ENCODE measurements around the gene FREY1. TPM values are rescaled to one million over a fixed set of nuclear protein-coding genes. Genes with fewer than 3 reads are reported as not detected.

FREY1 gene
- total RNA-seq, 1 donor from 2014 or later: 1.3 TPM

DNA sequence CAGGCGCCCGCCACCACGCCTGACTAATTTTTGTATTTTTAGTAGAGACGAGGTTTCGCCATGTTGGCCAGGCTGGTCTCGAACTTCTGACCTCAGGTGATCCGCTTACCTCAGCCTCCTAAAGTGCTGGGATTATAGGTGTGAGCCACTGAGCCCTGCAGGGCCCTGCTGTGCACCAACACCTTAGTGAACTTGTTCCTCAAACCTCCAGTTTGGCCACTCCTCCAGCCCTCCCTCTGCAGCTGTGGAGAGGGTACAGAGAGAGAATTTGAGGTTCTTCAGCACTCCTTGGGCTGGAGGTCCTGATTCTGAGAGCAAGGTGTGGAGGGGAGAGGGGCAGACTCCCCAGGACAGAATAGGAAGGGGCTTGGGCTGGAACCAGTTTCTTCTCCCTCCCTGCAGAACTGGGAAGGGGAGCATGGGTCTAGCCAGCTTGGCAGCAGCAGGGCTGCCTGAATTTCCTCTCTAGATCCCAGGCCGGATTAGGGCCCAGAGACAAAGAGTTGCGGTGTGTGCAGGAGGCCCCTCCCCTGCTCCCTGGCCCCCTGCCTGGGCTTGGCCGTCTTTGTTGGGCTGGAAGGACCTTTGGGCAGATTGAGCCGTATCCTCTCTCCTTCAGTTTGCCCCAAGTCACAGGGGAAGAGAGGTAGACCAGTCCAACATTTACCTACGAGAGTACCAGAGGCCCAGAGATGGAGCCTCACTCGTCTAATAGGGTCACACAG is 12.9 kb upstream of the FREY1 start:
- FAIRE-seq (no peak), DNase-seq (ENCODE audit: low read depth) (no peak)
- Histone ChIP-seq H3K36me3 (ENCODE audit: control insufficient read depth, insufficient read depth, low read length) (peaks cover 7% of the 10 kb centered on the region), H3K4me3 (ENCODE audit: low read depth, low read length) (no peak overlapping the region), H3K27me3 (ENCODE audit: control insufficient read depth, insufficient read depth, low read length) (no peaks in the 10 kb centered on the region)
- TF ChIP-seq, protein P1, sequence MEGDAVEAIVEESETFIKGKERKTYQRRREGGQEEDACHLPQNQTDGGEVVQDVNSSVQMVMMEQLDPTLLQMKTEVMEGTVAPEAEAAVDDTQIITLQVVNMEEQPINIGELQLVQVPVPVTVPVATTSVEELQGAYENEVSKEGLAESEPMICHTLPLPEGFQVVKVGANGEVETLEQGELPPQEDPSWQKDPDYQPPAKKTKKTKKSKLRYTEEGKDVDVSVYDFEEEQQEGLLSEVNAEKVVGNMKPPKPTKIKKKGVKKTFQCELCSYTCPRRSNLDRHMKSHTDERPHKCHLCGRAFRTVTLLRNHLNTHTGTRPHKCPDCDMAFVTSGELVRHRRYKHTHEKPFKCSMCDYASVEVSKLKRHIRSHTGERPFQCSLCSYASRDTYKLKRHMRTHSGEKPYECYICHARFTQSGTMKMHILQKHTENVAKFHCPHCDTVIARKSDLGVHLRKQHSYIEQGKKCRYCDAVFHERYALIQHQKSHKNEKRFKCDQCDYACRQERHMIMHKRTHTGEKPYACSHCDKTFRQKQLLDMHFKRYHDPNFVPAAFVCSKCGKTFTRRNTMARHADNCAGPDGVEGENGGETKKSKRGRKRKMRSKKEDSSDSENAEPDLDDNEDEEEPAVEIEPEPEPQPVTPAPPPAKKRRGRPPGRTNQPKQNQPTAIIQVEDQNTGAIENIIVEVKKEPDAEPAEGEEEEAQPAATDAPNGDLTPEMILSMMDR (IDR thresholded peaks at IDR 0.05; ENCODE audit: insufficient read depth, low read length, severe bottlenecking): no peak

DNA sequence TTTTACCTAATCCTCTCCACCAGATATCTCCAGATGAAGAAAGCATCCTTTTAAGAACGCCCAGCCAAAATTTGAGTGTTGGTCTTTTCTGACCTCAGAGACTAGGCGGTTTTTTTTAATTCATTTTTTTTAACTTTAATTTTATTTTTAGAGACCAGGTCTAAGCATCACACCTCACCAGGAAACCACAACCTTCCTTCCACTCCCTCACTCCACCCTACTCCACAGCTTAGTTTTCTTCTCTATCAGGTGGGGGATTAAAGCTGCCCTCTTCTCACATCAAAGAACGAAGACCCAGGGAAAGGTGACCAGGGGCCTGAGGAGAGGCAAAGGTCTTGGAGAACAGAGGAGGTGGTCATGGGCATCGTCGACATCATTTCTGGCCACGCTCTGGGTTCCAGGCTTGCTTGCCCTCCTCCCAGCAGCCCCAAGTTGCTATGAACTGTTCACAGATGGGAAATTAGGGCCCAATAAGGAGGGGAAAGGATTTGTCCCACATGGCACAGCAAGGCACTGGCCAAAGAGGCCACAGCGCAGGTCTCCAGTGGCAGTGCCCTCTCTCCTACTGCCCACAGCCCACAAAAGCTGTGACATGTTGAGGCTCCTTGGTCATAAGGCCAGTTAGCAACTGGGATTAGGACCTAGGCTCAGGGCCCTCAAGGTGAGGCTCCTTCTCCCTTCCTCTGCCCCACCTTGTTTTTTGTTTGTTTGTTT is 12.0 kb upstream of the FREY1 start:
- no peak for FAIRE-seq
- DNase-seq (ENCODE audit: low read depth): no peak

DNA sequence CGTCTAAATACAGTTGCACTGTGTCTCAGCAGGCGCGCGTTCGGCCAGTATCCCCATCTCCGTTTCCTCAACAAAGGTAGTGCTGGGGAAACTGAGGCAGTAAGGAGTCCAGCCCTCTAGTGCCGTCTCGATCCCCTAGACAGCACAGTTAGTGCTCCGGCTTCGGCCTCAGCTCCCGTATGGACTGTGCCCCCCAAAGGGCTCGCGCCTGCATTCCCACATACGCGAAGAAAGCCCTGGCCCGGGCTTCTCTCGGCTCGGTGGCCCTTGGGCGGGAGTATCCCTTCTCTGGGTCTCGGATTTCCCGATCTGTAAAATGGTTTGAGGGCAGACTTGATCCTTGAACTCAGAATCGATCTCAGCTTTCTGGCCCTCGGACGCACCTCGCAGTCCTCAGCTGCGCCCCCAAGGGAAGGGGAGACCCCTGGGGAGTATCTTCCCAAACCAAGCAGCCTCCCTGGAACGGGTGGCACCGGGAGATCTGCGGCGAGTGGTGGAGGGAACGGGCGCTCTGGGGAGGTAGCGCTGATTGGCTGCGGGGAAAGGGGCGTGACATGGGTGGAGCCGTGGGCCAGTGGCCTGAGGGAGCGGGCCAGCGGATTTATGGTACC is 11.4 kb upstream of the FREY1 start:
- Histone ChIP-seq H3K4me3 (ENCODE audit: low read depth, low read length) (peak overlapping the region; percentile 95), H3K36me3 (ENCODE audit: control insufficient read depth, insufficient read depth, low read length) (peaks cover 21% of the 10 kb centered on the region), H3K27me3 (ENCODE audit: control insufficient read depth, insufficient read depth, low read length) (no peaks in the 10 kb centered on the region)
- TF ChIP-seq, protein P1 (IDR thresholded peaks at IDR 0.05; ENCODE audit: insufficient read depth, low read length, severe bottlenecking): no peak
- DNase-seq (ENCODE audit: low read depth) (peak; percentile 60), FAIRE-seq (no peak)

More for the DNA sequence above, 12.0 kb upstream of the FREY1 start:
- Histone ChIP-seq H3K36me3 (ENCODE audit: control insufficient read depth, insufficient read depth, low read length) (peaks cover 16% of the 10 kb centered on the region), H3K27me3 (ENCODE audit: control insufficient read depth, insufficient read depth, low read length) (no peaks in the 10 kb centered on the region), H3K4me3 (ENCODE audit: low read depth, low read length) (no peak overlapping the region)
- TF ChIP-seq, protein P1 (IDR thresholded peaks at IDR 0.05; ENCODE audit: insufficient read depth, low read length, severe bottlenecking): no peak

DNA sequence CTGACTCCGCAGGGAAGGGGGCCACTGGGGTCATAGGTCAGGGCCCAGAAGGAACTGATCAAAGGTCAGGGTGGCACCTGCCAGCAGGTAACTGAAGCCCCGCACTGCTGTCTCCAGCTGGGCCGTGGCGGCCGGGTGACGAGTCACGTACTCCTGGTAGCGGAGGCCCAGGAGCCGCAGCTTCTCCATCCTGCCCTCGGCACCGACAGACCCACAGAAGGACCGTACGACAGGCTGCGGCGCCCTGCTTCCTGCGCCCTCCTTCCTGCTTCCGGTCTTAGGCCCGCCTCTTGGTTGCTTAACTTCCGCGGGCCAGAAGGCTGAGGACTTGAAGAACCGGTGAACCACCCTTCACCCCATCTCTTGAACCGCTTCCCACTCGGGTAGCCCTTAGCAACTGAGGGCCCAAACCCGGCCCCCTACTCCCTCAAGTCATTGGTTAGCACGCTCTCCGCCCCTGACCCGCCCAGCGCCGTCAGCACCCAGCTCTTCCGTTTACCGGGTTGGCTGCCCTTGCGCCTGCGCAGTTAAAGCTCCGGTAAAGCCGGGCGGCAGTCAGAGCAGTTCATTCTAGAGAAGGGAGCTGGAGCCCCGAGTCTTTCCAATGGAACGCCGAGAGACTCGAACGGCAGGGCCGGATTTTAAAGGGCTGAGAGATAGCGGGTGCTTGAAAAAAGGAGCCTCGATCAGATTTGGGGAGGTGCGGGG is 10.7 kb upstream of the FREY1 start, which contains the start of gene PEX16:
TSS of gene PEX16 (minus strand) at position 255 of the 708 bp plus-strand sequence. CDS start at position 189, 66 bp downstream.
- TF ChIP-seq, protein P1 (IDR thresholded peaks at IDR 0.05; ENCODE audit: insufficient read depth, low read length, severe bottlenecking): no peak
- Histone ChIP-seq H3K4me3 (ENCODE audit: low read depth, low read length) (peak within 1 kb of the TSS; percentile 95), H3K27me3 (ENCODE audit: control insufficient read depth, insufficient read depth, low read length) (no peaks in the 10 kb centered on the region), H3K36me3 (ENCODE audit: control insufficient read depth, insufficient read depth, low read length) (peaks cover 24% of the 10 kb centered on the region)
- FAIRE-seq: no peak
- DNase-seq (ENCODE audit: low read depth): peak; percentile 98

DNA sequence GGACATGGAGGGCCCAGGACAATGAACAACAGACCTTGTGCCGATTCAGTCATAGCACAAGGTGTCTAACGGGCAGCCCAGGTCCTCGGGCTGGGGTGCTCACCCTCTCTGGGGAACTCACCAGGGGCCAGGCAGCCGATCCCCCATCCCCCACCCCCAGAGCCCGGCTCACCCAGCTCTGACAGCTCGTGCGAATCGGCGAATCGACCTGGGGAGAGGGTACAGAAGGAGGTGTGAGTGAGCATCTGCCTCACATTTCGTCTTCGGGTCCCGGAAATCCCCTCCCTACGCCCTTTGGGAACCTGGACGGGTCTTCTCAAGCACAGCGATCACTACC is 10.2 kb upstream of the FREY1 start:
- TF ChIP-seq, protein P1 (IDR thresholded peaks at IDR 0.05; ENCODE audit: insufficient read depth, low read length, severe bottlenecking): no peak
- DNase-seq (ENCODE audit: low read depth) (no peak), FAIRE-seq (no peak)
- Histone ChIP-seq H3K4me3 (ENCODE audit: low read depth, low read length) (peak overlapping the region; percentile 95), H3K27me3 (ENCODE audit: control insufficient read depth, insufficient read depth, low read length) (no peaks in the 10 kb centered on the region), H3K36me3 (ENCODE audit: control insufficient read depth, insufficient read depth, low read length) (peaks cover 24% of the 10 kb centered on the region)
